HG03196 (cell line): ENCODE measurements around the gene GRIN1.

ENCODE experiments used
- ATAC-seq: cut with Tn5 transposase; IDR thresholded peaks from one replicate; pipeline ENCODE4 v1.9.1; 2021; ENCODE audit not compliant: unreplicated experiment

Gene GRIN1

DNA sequence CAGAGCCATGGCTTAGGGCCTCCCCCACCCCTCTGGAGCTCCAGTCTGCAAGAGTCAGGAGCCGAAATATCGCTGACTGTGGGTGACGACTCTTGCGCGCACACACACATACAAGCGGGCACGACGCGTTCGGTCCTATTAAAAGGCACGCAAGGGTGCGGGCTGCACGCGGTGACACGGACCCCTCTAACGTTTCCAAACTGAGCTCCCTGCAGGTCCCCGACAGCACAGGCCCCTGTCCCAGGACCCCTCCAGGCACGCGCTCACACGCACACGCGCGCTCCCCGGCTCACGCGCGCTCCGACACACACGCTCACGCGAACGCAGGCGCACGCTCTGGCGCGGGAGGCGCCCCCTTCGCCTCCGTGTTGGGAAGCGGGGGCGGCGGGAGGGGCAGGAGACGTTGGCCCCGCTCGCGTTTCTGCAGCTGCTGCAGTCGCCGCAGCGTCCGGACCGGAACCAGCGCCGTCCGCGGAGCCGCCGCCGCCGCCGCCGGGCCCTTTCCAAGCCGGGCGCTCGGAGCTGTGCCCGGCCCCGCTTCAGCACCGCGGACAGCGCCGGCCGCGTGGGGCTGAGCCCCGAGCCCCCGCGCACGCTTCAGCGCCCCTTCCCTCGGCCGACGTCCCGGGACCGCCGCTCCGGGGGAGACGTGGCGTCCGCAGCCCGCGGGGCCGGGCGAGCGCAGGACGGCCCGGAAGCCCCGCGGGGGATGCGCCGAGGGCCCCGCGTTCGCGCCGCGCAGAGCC is at the start of gene GRIN1:
GRIN1 (plus strand) TSS at position 433 of the 746 bp plus-strand sequence. CDS start 333 bp downstream, outside the sequence.
- ATAC-seq, result no peak

DNA sequence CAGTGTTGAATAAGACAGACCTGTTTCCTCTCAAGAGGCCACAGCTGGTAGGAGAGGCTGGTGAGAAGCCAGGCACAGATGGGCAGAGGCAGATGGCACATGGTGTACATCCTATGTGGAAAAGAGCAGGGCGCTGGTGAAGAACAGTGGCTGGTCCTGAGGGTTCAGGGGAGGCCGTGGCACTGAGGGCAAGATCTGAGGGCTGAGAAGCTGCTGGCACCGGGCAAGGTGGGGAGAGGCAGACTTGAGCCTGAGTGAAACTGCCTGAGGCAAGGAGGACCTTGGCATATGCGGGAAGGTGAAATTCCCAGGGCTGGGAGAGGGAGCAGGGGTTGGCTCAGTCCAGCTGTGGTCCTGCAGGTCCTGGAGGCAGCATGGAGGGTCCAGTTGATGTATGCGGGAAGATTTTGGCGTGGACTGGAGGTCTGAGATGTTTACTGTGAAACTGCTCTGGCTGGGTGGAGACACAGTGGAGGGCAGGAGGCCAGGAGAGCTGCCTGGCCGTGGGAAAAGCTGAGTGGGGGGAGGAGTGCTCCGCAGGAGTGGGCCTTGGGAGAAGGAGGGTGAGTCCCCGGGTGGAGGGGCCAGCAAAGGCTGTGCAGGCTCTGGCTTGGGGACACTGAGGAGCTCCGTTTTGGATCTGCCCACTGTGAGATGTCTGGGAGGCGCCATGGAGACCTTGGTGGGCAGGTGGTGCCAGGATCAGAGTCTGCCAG is 49.6 kb upstream of the GRIN1 start:
- ATAC-seq, result no peak

- peak; percentile 79 for ATAC-seq
Measured at GRCh38 chr9:137095664-137096517, 43.1 kb upstream of the GRIN1 start.

DNA sequence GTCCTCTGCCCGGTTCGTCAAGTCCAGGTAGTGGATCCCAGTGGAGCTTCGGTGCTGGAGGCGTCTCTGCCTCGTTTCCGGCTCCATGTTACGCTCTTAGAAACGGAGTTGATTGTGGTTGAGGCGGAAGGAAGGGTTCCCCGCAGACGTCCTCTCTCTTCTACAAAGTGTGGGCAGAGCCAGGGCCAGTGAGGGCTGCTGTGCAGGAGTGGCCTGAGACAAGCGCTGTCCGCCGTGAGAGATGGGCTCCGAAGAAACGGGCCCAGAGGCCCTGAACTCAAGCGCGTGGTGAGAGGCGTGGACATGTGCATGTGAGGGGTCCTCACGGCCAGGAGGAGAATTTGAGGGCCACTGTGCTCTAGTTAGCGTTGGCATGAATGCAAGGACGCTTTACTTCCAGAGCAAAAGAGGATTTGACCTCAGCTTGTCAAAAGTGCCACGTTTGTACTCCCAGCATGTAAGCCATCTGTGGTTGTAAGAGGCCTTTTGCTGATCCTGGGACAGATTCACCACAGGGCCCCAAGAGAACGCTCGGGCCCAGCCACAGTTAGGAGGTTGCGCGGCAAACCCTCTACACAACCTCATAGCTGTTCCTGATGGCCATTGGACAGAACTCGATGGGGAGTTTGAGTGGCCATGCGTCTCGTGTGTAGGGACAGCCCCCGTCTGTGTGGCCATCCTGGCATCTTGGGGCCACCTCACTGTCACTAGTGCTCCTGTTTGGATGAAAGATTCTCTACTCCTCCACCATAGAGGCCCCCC is 42.0 kb upstream of the GRIN1 start:
- no peak for ATAC-seq

DNA sequence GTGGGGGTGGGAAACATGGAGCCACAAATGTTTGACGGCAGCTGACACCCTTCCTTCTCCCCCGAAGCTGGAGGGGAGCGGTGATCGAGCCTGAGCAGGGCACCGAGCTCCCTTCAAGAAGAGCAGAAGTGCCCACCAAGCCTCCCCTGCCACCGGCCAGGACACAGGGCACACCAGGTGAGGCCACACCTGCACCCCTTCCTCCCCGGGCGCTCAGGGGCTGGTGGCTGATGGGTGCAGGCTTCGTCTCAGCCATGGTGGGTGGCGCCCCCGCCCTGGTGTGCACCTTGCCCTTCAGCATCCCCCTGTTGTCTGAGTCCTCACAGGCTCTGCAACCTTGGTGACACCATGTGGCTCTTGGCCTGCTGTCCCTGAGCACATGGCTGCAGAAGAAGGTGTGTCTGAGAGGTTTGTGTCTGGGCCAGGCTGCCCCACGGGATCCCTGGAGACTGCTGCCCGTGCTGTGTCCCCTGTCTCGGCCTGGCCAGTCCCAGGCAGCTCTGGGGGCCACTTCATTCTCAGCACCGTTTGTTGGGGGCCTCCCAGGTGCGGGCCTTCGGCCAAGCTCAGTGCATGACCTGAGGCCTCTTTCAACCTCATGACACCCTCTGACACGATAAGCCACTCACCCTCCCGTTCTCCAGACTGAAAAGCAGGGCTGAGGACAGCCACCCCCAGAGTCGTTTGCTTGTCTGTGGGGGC is 41.0 kb upstream of the GRIN1 start:
- no peak for ATAC-seq

DNA sequence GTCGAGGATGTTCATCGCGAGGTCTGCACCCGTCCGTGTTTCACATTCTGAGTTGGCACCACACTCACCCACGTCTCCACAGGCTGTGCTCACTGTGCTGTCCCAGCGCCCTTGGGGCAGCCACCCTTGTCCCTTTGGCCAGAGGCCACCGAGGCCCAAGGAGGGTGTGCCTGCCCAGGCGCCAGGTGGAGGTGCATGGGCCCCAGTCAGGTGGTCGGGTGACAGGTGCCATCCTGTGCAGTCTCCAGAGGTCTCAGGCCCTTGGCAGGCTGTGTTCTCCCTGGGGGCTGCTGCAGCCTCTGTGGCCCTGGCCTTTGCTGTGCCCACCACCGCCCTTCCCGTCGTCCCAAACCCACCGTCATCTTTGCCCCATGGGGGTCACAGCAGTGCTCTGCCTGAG is 39.7 kb upstream of the GRIN1 start:
- ATAC-seq, result no peak

- no peak for ATAC-seq
Measured at GRCh38 chr9:137103206-137103999, 35.6 kb upstream of the GRIN1 start.

DNA sequence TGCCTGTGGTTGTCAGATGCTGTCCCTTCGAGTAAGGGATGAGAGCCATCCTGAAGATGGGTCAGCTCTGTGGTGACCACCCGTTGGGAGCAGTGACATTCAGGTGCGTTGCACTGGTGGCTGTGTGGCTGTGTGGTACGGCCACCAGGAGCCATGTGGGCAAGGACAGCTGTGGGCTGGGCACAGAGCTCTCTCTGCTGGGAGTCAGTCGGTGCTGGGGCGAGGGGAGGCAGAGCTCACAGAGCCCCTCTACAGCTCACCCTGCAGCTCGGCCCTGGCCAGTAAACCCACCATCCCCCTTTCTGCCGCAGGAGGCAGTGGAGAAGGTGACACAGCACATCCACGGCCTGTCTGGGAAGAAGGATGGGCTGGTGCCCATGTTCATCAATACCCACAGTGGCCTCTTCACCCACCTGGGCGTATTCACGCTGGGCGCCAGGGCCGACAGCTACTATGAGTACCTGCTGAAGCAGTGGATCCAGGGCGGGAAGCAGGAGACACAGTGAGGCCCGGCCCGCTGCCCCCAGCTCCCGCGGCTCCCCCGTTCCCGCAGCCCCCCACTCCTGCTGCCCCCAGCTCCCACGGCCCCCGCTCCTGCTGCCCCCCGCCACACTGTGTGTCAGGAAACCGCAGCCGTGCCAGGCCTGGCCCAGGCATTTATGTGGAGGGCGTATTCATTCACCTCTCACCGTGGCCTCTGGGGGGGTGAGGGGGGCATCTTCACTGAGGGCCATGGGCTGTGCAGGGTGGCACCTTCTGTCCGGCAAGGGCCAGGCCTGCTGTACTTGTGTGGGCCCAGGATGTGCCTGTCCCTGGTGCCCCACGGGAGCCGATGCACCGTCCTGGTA is 32.9 kb upstream of the GRIN1 start:
- ATAC-seq, result no peak

DNA sequence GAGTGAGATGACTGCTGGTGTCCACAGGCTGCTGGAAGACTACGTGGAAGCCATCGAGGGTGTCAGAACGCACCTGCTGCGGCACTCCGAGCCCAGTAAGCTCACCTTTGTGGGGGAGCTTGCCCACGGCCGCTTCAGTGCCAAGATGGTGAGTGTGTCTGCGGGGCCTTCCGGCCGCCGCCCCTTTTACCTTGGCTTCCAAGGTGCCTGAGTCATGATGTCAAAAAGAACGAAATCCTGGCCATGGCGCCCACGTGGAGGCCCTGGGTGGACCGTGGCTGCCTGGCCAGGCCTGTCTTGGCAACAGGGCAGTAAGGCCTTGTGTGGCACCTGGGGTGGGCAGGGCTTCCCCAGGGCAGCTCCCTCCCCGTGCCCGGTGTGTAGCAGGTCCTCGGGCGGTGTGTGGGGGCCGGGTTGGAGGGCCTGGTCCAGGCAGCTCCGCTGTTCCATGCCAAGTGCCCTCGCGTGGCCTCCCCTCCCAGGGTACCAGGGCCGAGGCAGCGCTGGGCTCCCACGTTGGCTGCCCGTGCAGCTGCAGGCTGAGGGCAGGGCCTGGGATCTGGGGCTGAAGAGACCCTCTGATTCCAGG is 32.2 kb upstream of the GRIN1 start:
- no peak for ATAC-seq

- no peak for ATAC-seq
Measured at GRCh38 chr9:137107312-137107921, 31.5 kb upstream of the GRIN1 start.

DNA sequence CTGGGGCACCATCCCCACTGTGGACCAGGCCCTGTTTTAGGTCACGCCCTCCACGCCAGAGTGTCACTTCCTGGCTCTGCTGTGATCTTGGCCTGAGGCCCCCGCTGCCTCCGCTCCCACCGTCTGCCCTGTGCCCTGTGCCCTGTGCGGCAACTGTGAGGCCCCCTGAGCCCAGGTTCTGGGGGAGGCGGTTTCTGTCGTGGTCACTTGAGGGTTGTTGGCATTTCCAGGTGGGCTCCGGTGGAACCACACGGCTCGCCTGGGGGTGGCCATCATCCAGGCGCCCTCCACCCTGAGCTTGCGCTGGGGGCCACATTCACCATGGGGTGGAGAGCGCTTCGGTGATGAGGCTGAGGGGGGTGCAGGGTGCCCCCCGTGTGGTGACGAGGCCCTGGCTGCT is 31.0 kb upstream of the GRIN1 start:
- ATAC-seq, result no peak

DNA sequence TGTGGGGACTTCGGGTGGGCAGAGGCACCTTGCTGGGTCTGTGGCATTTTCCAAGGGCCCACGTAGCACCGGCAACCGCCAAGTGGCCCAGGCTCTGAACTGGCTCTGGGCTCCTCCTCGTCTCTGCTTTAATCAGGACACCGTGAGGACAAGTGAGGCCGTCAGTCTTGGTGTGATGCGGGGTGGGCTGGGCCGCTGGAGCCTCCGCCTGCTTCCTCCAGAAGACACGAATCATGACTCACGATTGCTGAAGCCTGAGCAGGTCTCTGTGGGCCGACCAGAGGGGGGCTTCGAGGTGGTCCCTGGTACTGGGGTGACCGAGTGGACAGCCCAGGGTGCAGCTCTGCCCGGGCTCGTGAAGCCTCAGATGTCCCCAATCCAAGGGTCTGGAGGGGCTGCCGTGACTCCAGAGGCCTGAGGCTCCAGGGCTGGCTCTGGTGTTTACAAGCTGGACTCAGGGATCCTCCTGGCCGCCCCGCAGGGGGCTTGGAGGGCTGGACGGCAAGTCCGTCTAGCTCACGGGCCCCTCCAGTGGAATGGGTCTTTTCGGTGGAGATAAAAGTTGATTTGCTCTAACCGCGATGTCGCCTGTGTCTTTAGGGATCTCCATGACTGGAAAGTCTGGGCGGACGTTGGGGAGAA is 30.2 kb upstream of the GRIN1 start:
- no peak for ATAC-seq

DNA sequence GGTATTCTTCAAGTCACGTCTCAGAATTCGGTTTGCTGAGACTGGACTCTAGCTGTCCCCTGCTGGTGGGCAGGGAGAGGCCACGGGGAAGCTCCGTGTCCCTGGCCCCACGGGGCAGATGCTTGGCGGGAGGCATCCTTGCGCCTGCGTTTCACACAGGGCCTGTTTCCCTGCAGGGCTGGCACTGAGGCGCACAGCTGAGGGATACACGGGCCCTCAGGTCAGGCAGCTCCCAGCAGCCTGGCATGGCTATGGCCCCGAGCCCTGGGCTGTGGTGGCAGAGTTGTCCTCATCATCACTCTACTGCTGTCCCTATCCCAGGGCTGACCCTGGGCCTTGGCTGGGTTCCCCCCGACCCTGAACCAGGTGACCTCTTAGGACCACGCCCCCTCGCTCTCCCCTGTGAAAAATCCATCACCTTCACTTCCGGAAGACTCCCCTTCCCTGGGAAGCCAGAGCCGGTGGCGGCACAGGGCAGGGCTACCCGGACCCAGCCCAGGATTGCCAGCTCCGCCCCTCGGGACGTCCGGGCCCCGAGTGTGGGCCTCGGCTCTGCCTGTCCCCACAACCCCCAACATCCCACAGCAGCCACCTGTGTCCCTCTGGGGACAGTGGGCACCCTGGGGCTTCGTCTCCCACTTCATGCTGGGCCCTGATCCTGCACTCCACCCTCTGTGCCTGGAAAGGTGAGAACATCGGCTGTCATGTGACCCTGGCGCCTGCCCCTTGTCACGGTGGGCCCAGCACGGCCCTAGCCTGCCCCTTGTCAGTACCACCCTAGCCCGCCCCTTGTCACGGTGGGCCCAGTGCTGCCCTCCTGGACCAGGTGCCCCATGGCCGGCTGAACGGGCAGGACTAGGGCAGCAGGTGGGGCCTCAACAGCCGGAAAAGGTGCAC is 29.5 kb upstream of the GRIN1 start:
- no peak for ATAC-seq

DNA sequence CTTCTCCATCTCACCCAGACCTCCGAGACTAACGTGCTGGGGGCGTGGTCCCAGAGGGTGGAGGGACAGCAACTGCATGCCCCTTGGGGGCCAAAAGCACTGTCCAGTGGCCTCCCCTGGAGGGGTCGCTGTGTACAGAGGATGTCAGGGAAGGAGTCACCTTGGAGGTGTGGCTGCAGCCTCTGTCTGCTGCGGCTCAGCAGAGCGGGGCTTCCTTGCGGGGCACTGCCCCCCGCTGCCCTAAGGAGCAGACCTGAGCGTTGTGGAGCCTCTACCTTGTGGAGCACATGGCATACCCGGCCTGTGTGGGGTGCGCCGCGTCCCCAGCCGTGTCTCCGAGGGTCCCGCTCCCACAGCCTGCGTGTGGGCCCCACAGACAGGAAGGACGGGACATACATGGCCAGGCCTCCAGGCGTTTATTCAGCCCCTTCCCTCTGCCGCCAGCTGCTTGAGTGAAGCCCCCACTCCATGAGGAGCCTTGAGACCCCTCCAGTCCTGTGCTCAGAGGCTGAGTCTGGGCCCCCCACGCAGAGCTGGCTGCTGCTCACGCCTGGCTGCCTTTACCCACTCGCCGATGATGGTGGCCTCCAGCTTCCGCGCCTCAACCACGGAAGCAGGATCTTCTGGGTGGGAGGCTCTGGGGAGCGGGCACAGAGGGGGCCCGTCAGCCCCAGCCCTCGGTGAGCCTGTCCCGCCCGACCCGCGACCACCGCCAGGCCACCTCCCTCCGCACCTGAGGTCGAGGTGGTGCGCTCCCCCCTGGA is 28.6 kb upstream of the GRIN1 start:
- ATAC-seq, result no peak
